A673 (cell line): ENCODE data around the gene RPL39L. TPM values are rescaled to one million over a fixed set of nuclear protein-coding genes. Genes with fewer than 3 reads are reported as not detected.
"Not testable (repeated sequence)": the region's sequence is repeated elsewhere in the genome, so short reads cannot be mapped to it uniquely, and the experiment has no call there.

Experiments used
- BruUV-seq: library from RNA; stranded (reverse); fragments of 400-500 nt; replicated peaks from 2 replicates; lab custom pipeline; 2021; lab: Mats Ljungman, UMichigan
- CTCF ChIA-PET: fragments of 300-600 bp; sonication (Branson Sonifier 250); formaldehyde crosslinking; loops from one replicate; lab custom pipeline; 2022; ENCODE audit warnings: antibody characterized with exemption; lab: Charles Lee
- POLR2A ChIA-PET: fragments of 300-600 bp; sonication (Branson Sonifier 250); formaldehyde crosslinking; loops from one replicate; lab custom pipeline; 2022; ENCODE audit warnings: antibody characterized with exemption; ENCODE audit not compliant: low non-redundant PET; lab: Charles Lee
- DNase-seq: peaks from one replicate; pipeline ENCODE4 v3.0.0-alpha.2; 2015; ENCODE audit warnings: low spot score
- H3K27ac ChIP-seq: fragments of 200-600 bp; sonication (generic); 2 replicates; pipeline ENCODE4 v1.5.1; 2016; ENCODE audit warnings: mixed run types, low read depth, mild to moderate bottlenecking, mixed read lengths, antibody characterized with exemption, low read length; ENCODE audit not compliant: poor library complexity, severe bottlenecking
- H3K27me3 ChIP-seq: fragments of 200-600 bp; sonication (generic); replicated peaks from 2 replicates; pipeline ENCODE4 v1.6.1; 2017; ENCODE audit warnings: mixed run types, low read depth, mild to moderate bottlenecking, mixed read lengths, antibody characterized with exemption, low read length; ENCODE audit not compliant: insufficient read depth, poor library complexity
- H3K36me3 ChIP-seq: fragments of 200-600 bp; sonication (generic); 2 replicates; pipeline ENCODE4 v1.6.1; 2016; ENCODE audit warnings: mixed run types, mild to moderate bottlenecking, mixed read lengths, antibody characterized with exemption, low read length; ENCODE audit not compliant: insufficient read depth, poor library complexity, severe bottlenecking
- H3K4me1 ChIP-seq: fragments of 200-600 bp; sonication (generic); 2 replicates; pipeline ENCODE4 v1.6.1; 2017; ENCODE audit warnings: mixed run types, mild to moderate bottlenecking, mixed read lengths, antibody characterized with exemption, low read length; ENCODE audit not compliant: insufficient read depth, poor library complexity, severe bottlenecking
- H3K4me3 ChIP-seq: fragments of 200-600 bp; sonication (generic); 2 replicates; pipeline ENCODE4 v1.5.1; 2016; ENCODE audit warnings: low read depth, mixed run types, mild to moderate bottlenecking, mixed read lengths, low read length; ENCODE audit not compliant: poor library complexity, severe bottlenecking
- H3K9me3 ChIP-seq: fragments of 200-600 bp; sonication (generic); 2 replicates; pipeline ENCODE4 v1.6.1; 2016; ENCODE audit warnings: mixed run types, low read depth, mild to moderate bottlenecking, mixed read lengths, antibody characterized with exemption, low read length; ENCODE audit not compliant: poor library complexity, severe bottlenecking
- EZH2 ChIP-seq: fragments of 200-600 bp; sonication (generic); IDR thresholded peaks from 2 replicates; pipeline ENCODE4 v1.6.1; 2017; ENCODE audit warnings: borderline replicate concordance, low read depth, mild to moderate bottlenecking, mixed read lengths, antibody characterized with exemption, low read length; ENCODE audit not compliant: poor library complexity, severe bottlenecking
- intact Hi-C: fragments of 100-400 bp; cut with micrococcal nuclease; formaldehyde crosslinking; loops from one replicate; pipeline ENCODE4 v1.10.0; 2022; ENCODE audit not compliant: unreplicated experiment
- total RNA-seq: library from RNA; stranded (reverse); gene quantifications from 2 replicates; pipeline ENCODE4 v1.2.3, GENCODE V29; 2021
- TF ChIP-seq, protein P1 (sequence below): fragments of 300-800, 200-600 bp; sonication (generic); conservative IDR thresholded peaks from 2 replicates; pipeline ENCODE4 v1.5.1; 2017; ENCODE audit warnings: low read depth, mild to moderate bottlenecking, antibody characterized with exemption, low read length, moderate library complexity, mixed read lengths

The RPL39L gene
- total RNA-seq, 1 experiment from 2014 or later: 35.3 TPM

DNA sequence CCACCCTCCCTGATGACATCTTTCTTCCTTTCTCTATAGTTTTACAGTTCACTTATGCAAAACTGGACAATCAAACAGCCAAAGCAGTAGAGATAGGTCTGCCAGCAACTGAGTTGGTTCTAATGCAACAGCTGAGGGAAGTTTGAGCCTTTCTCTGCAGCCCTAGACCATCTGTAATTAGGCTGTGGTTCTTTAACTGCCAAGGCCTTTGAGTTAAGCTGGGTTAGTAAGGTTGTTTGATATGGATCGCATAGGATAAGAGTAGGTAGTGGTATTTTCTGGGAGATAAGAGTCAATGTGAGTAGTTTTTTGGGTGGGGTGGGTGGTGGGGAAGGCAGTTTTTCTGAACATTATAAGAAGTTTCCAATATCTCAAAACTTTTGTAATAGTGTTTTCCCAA, 3.0 kb downstream of the RPL39L start:
- DNase-seq: no peak
- H3K4me1 ChIP-seq: no peaks in the 10 kb centered on the region
- no TSS peak for BruUV-seq
- H3K4me3 ChIP-seq: no peak overlapping the region
- POLR2A ChIA-PET: no interaction called here
- CTCF ChIA-PET: no interaction called here
- H3K36me3 ChIP-seq: peaks cover 3% of the 10 kb centered on the region
- H3K27me3 ChIP-seq: no peaks in the 10 kb centered on the region
- no peaks in the 10 kb centered on the region for H3K9me3 ChIP-seq
- no peak overlapping the region for H3K27ac ChIP-seq
- intact Hi-C loops: no loop called here
- TF ChIP-seq, protein P1, sequence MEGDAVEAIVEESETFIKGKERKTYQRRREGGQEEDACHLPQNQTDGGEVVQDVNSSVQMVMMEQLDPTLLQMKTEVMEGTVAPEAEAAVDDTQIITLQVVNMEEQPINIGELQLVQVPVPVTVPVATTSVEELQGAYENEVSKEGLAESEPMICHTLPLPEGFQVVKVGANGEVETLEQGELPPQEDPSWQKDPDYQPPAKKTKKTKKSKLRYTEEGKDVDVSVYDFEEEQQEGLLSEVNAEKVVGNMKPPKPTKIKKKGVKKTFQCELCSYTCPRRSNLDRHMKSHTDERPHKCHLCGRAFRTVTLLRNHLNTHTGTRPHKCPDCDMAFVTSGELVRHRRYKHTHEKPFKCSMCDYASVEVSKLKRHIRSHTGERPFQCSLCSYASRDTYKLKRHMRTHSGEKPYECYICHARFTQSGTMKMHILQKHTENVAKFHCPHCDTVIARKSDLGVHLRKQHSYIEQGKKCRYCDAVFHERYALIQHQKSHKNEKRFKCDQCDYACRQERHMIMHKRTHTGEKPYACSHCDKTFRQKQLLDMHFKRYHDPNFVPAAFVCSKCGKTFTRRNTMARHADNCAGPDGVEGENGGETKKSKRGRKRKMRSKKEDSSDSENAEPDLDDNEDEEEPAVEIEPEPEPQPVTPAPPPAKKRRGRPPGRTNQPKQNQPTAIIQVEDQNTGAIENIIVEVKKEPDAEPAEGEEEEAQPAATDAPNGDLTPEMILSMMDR: no peak
- no peak for TF ChIP-seq EZH2

- H3K9me3 ChIP-seq, H3K4me3 ChIP-seq, H3K27me3 ChIP-seq, intact Hi-C loops, H3K4me1 ChIP-seq, H3K27ac ChIP-seq, POLR2A ChIA-PET, DNase-seq, BruUV-seq, CTCF ChIA-PET, H3K36me3 ChIP-seq: not testable (repeated sequence)
Measured at GRCh38 chr3:187135172-187135690, 4.1 kb downstream of the RPL39L start.

GRCh38 chr3:187133181-187133580, 6.1 kb downstream of the RPL39L start:
- H3K27ac ChIP-seq, POLR2A ChIA-PET, CTCF ChIA-PET, DNase-seq, H3K4me1 ChIP-seq, intact Hi-C loops, BruUV-seq, H3K9me3 ChIP-seq, H3K4me3 ChIP-seq, H3K36me3 ChIP-seq, H3K27me3 ChIP-seq: not testable (repeated sequence)

- Histone ChIP-seq H3K36me3 (peaks cover 6% of the 10 kb centered on the region), H3K9me3 (no peaks in the 10 kb centered on the region), H3K4me3 (no peak overlapping the region), H3K27ac (no peak overlapping the region), H3K4me1 (no peaks in the 10 kb centered on the region), H3K27me3 (no peaks in the 10 kb centered on the region)
- POLR2A ChIA-PET: no interaction called here
- no TSS peak for BruUV-seq
- CTCF ChIA-PET: no interaction called here
- intact Hi-C loops: no loop called here
- no peak for TF ChIP-seq EZH2
- TF ChIP-seq, protein P1: no peak
- DNase-seq: no peak
Measured at GRCh38 chr3:187132666-187133065, 6.6 kb downstream of the RPL39L start.
